CD4-positive, alpha-beta memory T cell (primary cell): ENCODE measurements around the gene DCPS. TPM values are rescaled to one million over a fixed set of nuclear protein-coding genes. Genes with fewer than 3 reads are reported as not detected.
"Not testable (repeated sequence)": the region's sequence is repeated elsewhere in the genome, so short reads cannot be mapped to it uniquely, and the experiment has no call there.

Experiments
- CTCF ChIA-PET: fragments of 350-600 bp; sonication (Branson Sonifier 250); formaldehyde crosslinking; loops from one replicate; lab custom pipeline; 2021; ENCODE audit warnings: inconsistent platforms; ENCODE audit not compliant: partially characterized antibody; lab: Charles Lee
- POLR2A ChIA-PET: fragments of 350-600 bp; sonication (Branson Sonifier 250); formaldehyde crosslinking; loops from one replicate; lab custom pipeline; 2021; ENCODE audit not compliant: partially characterized antibody; lab: Charles Lee
- DNase-seq, 5 donors: peaks; one replicate each; pipeline versions ENCODE4 v3.0.0 to v3.0.0-alpha.2; 2020 to 2022; ENCODE audit warnings: mixed read lengths in 1 of 5
- H3K27ac ChIP-seq: one replicate; pipeline ENCODE4 v1.7.0; 2013; ENCODE audit warnings: low read depth, low read length
- H3K27me3 ChIP-seq: 2 replicates; pipeline ENCODE4 v1.7.0; 2013; ENCODE audit warnings: mild to moderate bottlenecking, low read length, moderate library complexity; ENCODE audit not compliant: insufficient read depth
- H3K36me3 ChIP-seq: 2 replicates; pipeline ENCODE4 v1.7.0; 2013; ENCODE audit warnings: mild to moderate bottlenecking, low read length, moderate library complexity; ENCODE audit not compliant: insufficient read depth
- H3K4me1 ChIP-seq: 2 replicates; pipeline ENCODE4 v1.7.0; 2013; ENCODE audit warnings: mild to moderate bottlenecking, low read length, moderate library complexity; ENCODE audit not compliant: insufficient read depth
- H3K4me3 ChIP-seq, 2 donors: one replicate each; pipeline ENCODE4 v1.7.0; 2013; ENCODE audit warnings: low read length in 2 of 2, mild to moderate bottlenecking in 1 of 2
- H3K9me3 ChIP-seq, 2 donors: one replicate each; pipeline ENCODE4 v1.7.0; 2013; ENCODE audit warnings: low read length in 2 of 2, control low read depth in 1 of 2; ENCODE audit not compliant: control insufficient read depth in 1 of 2
- H3K27ac Mint-ChIP-seq, 7 donors: one replicate each; pipeline ENCODE4 v1.8.0; 2020 to 2021; ENCODE audit warnings: mixed read lengths in 7 of 7, mild to moderate bottlenecking in 6 of 7, inconsistent platforms in 3 of 7, moderate library complexity in 3 of 7
- H3K27me3 Mint-ChIP-seq, 2 donors: one replicate each; pipeline ENCODE4 v1.8.0; 2020 to 2021; ENCODE audit warnings: mixed read lengths in 2 of 2
- H3K36me3 Mint-ChIP-seq, 2 donors: one replicate each; pipeline ENCODE4 v1.8.0; 2020 to 2021; ENCODE audit warnings: mixed read lengths in 2 of 2, inconsistent platforms in 1 of 2, mild to moderate bottlenecking in 1 of 2
- H3K4me1 Mint-ChIP-seq, 4 donors: one replicate each; pipeline ENCODE4 v1.8.0; 2020 to 2021; ENCODE audit warnings: mixed read lengths in 4 of 4, mild to moderate bottlenecking in 1 of 4
- H3K4me3 Mint-ChIP-seq, 8 donors: one replicate each; pipeline ENCODE4 v1.8.0; 2020 to 2021; ENCODE audit warnings: mixed read lengths in 8 of 8, mild to moderate bottlenecking in 7 of 8, moderate library complexity in 6 of 8, inconsistent platforms in 3 of 8
- H3K9me3 Mint-ChIP-seq, 8 donors: one replicate each; pipeline ENCODE4 v1.8.0; 2020 to 2021; ENCODE audit warnings: mixed read lengths in 8 of 8, mild to moderate bottlenecking in 5 of 8, inconsistent platforms in 3 of 8, moderate library complexity in 1 of 8
- intact Hi-C: fragments of 100-400 bp; cut with micrococcal nuclease; formaldehyde crosslinking; loops from one replicate; pipeline ENCODE4 v1.15.1; 2023
- polyA plus RNA-seq, 2 donors: library from polyadenylated mRNA; unstranded; fragments of 300-500 nt; fragmentation: Illumina TruSeq; gene quantifications; one replicate each; pipeline ENCODE4 v1.2.3, GENCODE V29; 2021
- total RNA-seq, 2 experiments: library from RNA; stranded (reverse); gene quantifications; one replicate each; pipeline ENCODE4 v1.2.3, GENCODE V29; 2021

The DCPS gene
- total and polyA plus RNA-seq, 4 experiments from 2014 or later: 20.2 to 48.0 (median 30.7) TPM

- H3K9me3 Mint-ChIP-seq, H3K36me3 Mint-ChIP-seq, H3K27ac ChIP-seq, H3K4me3 ChIP-seq, DNase-seq, POLR2A ChIA-PET, intact Hi-C loops, H3K36me3 ChIP-seq, H3K4me3 Mint-ChIP-seq, H3K9me3 ChIP-seq, H3K27me3 Mint-ChIP-seq, H3K4me1 ChIP-seq, H3K27ac Mint-ChIP-seq, H3K4me1 Mint-ChIP-seq, H3K27me3 ChIP-seq: not testable (repeated sequence)
- CTCF ChIA-PET: interaction anchor here (1.8 kb wide), 1 partner anchor 94 kb away, joined by 4 read pairs; no protein-coding TSS in a partner anchor
These were observed 82.8 kb downstream of the DCPS start for GRCh38 chr11:126386729-126387071.

- ChIA-PET CTCF (interaction anchor here (0.5 kb wide), 1 partner anchor 14 kb away, joined by 5 read pairs; no protein-coding TSS in a partner anchor), POLR2A (no interaction called here)
- H3K4me1 ChIP-seq: no peaks in the 10 kb centered on the region
- H3K9me3 ChIP-seq: no peaks in the 10 kb centered on the region
- no peaks in the 10 kb centered on the region for H3K36me3 ChIP-seq
- H3K27me3 ChIP-seq: no peaks in the 10 kb centered on the region
- peaks cover 0 to 5% (median 1%) of the 10 kb centered on the region in 4 donors for H3K4me1 Mint-ChIP-seq
- H3K9me3 Mint-ChIP-seq: no peaks in the 10 kb centered on the region
- H3K27ac ChIP-seq: no peak overlapping the region
- H3K4me3 Mint-ChIP-seq: no peak overlapping the region
- no peaks in the 10 kb centered on the region for H3K36me3 Mint-ChIP-seq
- DNase-seq: no peak
- intact Hi-C loops: no loop called here
- H3K27me3 Mint-ChIP-seq: no peaks in the 10 kb centered on the region
- H3K4me3 ChIP-seq: no peak overlapping the region
- no peak overlapping the region for H3K27ac Mint-ChIP-seq
These were observed 84.0 kb downstream of the DCPS start for GRCh38 chr11:126387857-126388256.

GRCh38 chr11:126390272-126390867 is 86.5 kb downstream of the DCPS start:
- intact Hi-C loops: no loop called here
- no peak overlapping the region for H3K27ac ChIP-seq
- Mint-ChIP-seq H3K27me3 (no peaks in the 10 kb centered on the region), H3K27ac (peak overlapping the region in 1 of 7 donors; percentile 42), H3K9me3 (no peaks in the 10 kb centered on the region), H3K4me1 (peaks cover 0 to 5% (median 1%) of the 10 kb centered on the region in 4 donors), H3K4me3 (no peak overlapping the region), H3K36me3 (no peaks in the 10 kb centered on the region)
- H3K27me3 ChIP-seq: no peaks in the 10 kb centered on the region
- CTCF ChIA-PET: no interaction called here
- POLR2A ChIA-PET: no interaction called here
- no peaks in the 10 kb centered on the region for H3K4me1 ChIP-seq
- no peaks in the 10 kb centered on the region for H3K9me3 ChIP-seq
- H3K4me3 ChIP-seq: no peak overlapping the region
- no peaks in the 10 kb centered on the region for H3K36me3 ChIP-seq
- no peak for DNase-seq

- ChIA-PET CTCF (no interaction called here), POLR2A (no interaction called here)
- intact Hi-C loops: no loop called here
- H3K4me3 Mint-ChIP-seq: no peak overlapping the region
- H3K4me1 Mint-ChIP-seq: peaks cover 0 to 2% (median 0%) of the 10 kb centered on the region in 4 donors
- no peaks in the 10 kb centered on the region for H3K27me3 ChIP-seq
- no peaks in the 10 kb centered on the region for H3K36me3 ChIP-seq
- H3K36me3 Mint-ChIP-seq: no peaks in the 10 kb centered on the region
- no peak for DNase-seq
- H3K9me3 Mint-ChIP-seq: no peaks in the 10 kb centered on the region
- no peaks in the 10 kb centered on the region for H3K9me3 ChIP-seq
- no peaks in the 10 kb centered on the region for H3K27me3 Mint-ChIP-seq
- no peak overlapping the region for H3K27ac ChIP-seq
- no peaks in the 10 kb centered on the region for H3K4me1 ChIP-seq
- H3K27ac Mint-ChIP-seq: no peak overlapping the region
- no peak overlapping the region for H3K4me3 ChIP-seq
These were observed 87.6 kb downstream of the DCPS start for GRCh38 chr11:126391286-126391954.

GRCh38 chr11:126391970-126392632 is 88.2 kb downstream of the DCPS start:
- no peak overlapping the region for H3K27ac ChIP-seq
- no peak overlapping the region for H3K4me3 Mint-ChIP-seq
- H3K4me1 Mint-ChIP-seq: peaks cover 0 to 2% (median 0%) of the 10 kb centered on the region in 4 donors
- no peaks in the 10 kb centered on the region for H3K4me1 ChIP-seq
- intact Hi-C loops: no loop called here
- POLR2A ChIA-PET: no interaction called here
- no peaks in the 10 kb centered on the region for H3K36me3 Mint-ChIP-seq
- no peaks in the 10 kb centered on the region for H3K9me3 ChIP-seq
- CTCF ChIA-PET: no interaction called here
- no peaks in the 10 kb centered on the region for H3K27me3 ChIP-seq
- H3K36me3 ChIP-seq: no peaks in the 10 kb centered on the region
- H3K9me3 Mint-ChIP-seq: no peaks in the 10 kb centered on the region
- H3K4me3 ChIP-seq: no peak overlapping the region
- DNase-seq: no peak
- H3K27me3 Mint-ChIP-seq: no peaks in the 10 kb centered on the region
- no peak overlapping the region for H3K27ac Mint-ChIP-seq

- Histone ChIP-seq H3K9me3 (no peaks in the 10 kb centered on the region), H3K36me3 (no peaks in the 10 kb centered on the region), H3K27ac (no peak overlapping the region), H3K27me3 (no peaks in the 10 kb centered on the region), H3K4me1 (no peaks in the 10 kb centered on the region), H3K4me3 (no peak overlapping the region)
- Mint-ChIP-seq H3K27ac (no peak overlapping the region), H3K36me3 (no peaks in the 10 kb centered on the region), H3K4me1 (peaks cover 0 to 2% (median 0%) of the 10 kb centered on the region in 4 donors), H3K4me3 (no peak overlapping the region), H3K9me3 (no peaks in the 10 kb centered on the region), H3K27me3 (no peaks in the 10 kb centered on the region)
- ChIA-PET POLR2A (no interaction called here), CTCF (no interaction called here)
- no peak for DNase-seq
- intact Hi-C loops: no loop called here
These were observed 88.8 kb downstream of the DCPS start for GRCh38 chr11:126392633-126393013.

- H3K9me3 Mint-ChIP-seq: no peaks in the 10 kb centered on the region
- DNase-seq: no peak
- H3K27me3 Mint-ChIP-seq: no peaks in the 10 kb centered on the region
- Histone ChIP-seq H3K4me3 (no peak overlapping the region), H3K27ac (no peak overlapping the region), H3K36me3 (no peaks in the 10 kb centered on the region), H3K27me3 (no peaks in the 10 kb centered on the region), H3K9me3 (no peaks in the 10 kb centered on the region), H3K4me1 (no peaks in the 10 kb centered on the region)
- H3K4me3 Mint-ChIP-seq: no peak overlapping the region
- H3K36me3 Mint-ChIP-seq: no peaks in the 10 kb centered on the region
- ChIA-PET CTCF (no interaction called here), POLR2A (no interaction called here)
- H3K27ac Mint-ChIP-seq: no peak overlapping the region
- intact Hi-C loops: no loop called here
- peaks cover 0 to 2% (median 0%) of the 10 kb centered on the region in 4 donors for H3K4me1 Mint-ChIP-seq
These were observed 89.3 kb downstream of the DCPS start for GRCh38 chr11:126393143-126393542.
